ENCODE measurements around the gene SCEL.

DNA sequence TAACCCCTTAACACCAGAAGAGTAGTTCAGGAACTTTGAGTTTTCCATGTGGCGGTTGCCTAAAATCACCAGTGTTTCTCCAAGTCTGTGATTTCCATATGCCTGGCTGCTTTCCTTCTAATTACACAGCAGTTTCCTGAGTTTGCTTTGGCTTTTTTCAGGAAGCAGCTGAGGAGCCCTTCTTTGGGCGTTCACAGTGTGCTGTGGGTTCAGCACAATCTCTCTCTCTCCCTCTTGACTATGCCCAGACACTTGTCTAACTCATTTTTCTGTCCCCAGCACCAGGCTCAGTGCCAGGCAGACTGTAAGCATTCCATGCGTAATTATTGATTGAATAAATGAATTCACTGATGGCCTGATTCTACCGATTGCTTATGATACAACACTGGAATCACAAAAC lies 19.7 kb downstream of the SCEL start:
- TF ChIP-seq TCF12 (IDR thresholded peaks at IDR 0.05; ENCODE audit: low read depth, low read length) = no peak
- TF ChIP-seq RBBP5 (IDR thresholded peaks at IDR 0.05; ENCODE audit: borderline replicate concordance, low read depth, low read length) = no peak
- TF ChIP-seq CTCF (IDR thresholded peaks at IDR 0.05; ENCODE audit: control extremely low read depth in 1 of 3, insufficient read depth in 1 of 3, low read depth in 1 of 3, low read length in 3 of 3) = no peak
- TF ChIP-seq RFX5 (IDR thresholded peaks at IDR 0.05; ENCODE audit: borderline replicate concordance, low read depth, low read length) = no peak
- TF ChIP-seq JUND (IDR thresholded peaks at IDR 0.05; ENCODE audit: low read length) = no peak
- no peak for TF ChIP-seq GABPA (IDR thresholded peaks at IDR 0.05; ENCODE audit: borderline replicate concordance, insufficient read depth, low read length)
- TF ChIP-seq EP300 (IDR thresholded peaks at IDR 0.05; ENCODE audit: borderline replicate concordance in 1 of 2, low read depth in 2 of 2, low read length in 2 of 2) = no peak
- TF ChIP-seq EZH2 (IDR thresholded peaks at IDR 0.05; ENCODE audit: low read depth, low read length, severe bottlenecking) = no peak
- TF ChIP-seq RAD21 (IDR thresholded peaks at IDR 0.05 in 1 of 2, conservative IDR thresholded peaks at IDR 0.05 in 1 of 2; ENCODE audit: low read depth in 2 of 2, low read length in 2 of 2) = no peak
- TF ChIP-seq POLR2A (IDR thresholded peaks at IDR 0.05; ENCODE audit: control extremely low read depth in 1 of 2, low read depth in 2 of 2, low read length in 2 of 2) = no peak
- no peak for TF ChIP-seq TBP (IDR thresholded peaks at IDR 0.05; ENCODE audit: low read depth, low read length)
- TF ChIP-seq ZNF274 (IDR thresholded peaks at IDR 0.05; ENCODE audit: borderline replicate concordance, extremely low read depth, low read length) = no peak
